ENCODE data around the gene TRAF6. TPM values are rescaled to one million over a fixed set of nuclear protein-coding genes. Genes with fewer than 3 reads are reported as not detected.

The TRAF6 gene
- total and polyA plus RNA-seq, 9 of the 15 experiments (the other 6 are each of a cell fraction or from before 2014, with no cell fraction given): 2.0 to 13.1 (median 8.2) TPM

DNA sequence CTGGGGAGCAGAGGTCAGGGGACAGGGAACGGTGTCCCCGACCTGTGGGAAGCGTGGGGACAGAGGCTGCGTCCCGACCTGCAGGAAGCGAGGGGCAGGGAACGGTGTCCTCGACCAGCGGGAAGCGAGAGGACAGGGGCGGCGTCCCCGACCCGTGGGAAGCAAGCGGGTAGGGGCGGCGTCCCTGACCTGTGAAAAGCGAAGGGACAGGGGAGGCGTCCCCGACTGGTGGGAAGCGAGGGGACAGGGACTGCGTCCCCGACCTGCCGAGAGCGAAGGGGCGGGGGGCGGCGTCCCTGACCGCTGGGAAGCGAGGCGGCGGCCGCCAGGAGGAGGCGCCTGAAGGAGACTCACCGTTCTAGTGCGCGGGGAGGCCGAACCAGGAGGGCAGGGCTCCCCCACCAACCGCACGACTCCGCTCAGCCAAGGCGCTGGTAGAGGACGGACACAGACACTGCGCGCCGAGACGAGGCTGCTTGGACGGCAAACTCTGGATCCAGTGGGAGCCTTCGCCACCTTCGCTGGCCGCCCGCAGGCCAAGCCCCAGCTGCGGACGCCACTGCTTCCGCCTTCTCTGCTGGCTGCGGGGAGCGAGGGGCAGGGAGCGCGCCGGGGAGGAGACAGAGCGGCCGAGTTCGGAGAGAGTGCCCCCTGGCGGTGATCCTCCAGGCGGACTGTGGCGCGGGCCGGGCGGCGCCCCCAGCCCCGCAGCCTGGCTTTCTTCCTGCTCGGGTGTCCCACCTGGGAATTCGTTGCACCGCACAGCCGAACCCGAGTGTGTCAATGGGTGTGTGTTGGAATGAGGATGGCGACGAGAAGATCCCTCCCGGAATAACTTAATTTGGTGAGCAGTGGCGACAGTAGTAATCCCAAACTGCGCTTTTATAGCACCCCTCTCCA lies at the start of gene TRAF6 (continued):
- TF ChIP-seq FOXK1 (CRISPR knock-in tag; IDR thresholded peaks at IDR 0.05; ENCODE audit: borderline replicate concordance) (no peak), POLR2B (IDR thresholded peaks at IDR 0.05; ENCODE audit: low read depth, partially characterized antibody) (peak; percentile 91), ETV1 (tag; conservative IDR thresholded peaks at IDR 0.05; ENCODE audit: low read depth) (peak; percentile 66), ZNF143 (CRISPR knock-in tag; IDR thresholded peaks at IDR 0.05) (peak; percentile 51; the same call in 1 of the 2 replicates), ZNF24 (IDR thresholded peaks at IDR 0.05) (peak; percentile 47; the same call in 1 of the 2 replicates), TAF9B (IDR thresholded peaks at IDR 0.05; ENCODE audit: partially characterized antibody) (peak; percentile 85), CHD1 (IDR thresholded peaks at IDR 0.05; ENCODE audit: low read length) (peak; percentile 67), ZBTB17 (CRISPR knock-in tag; IDR thresholded peaks at IDR 0.05) (peak; percentile 67; the same call in 1 of the 2 replicates), ZBTB8A (IDR thresholded peaks at IDR 0.05; ENCODE audit: partially characterized antibody) (no peak), HMG20B (CRISPR knock-in tag; IDR thresholded peaks at IDR 0.05) (no peak), CBFB (CRISPR knock-in tag; IDR thresholded peaks at IDR 0.05) (peak; percentile 93), NR3C1 (CRISPR knock-in tag; IDR thresholded peaks at IDR 0.05) (peak; percentile 43; the same call in 1 of the 2 replicates), DPF2 (IDR thresholded peaks at IDR 0.05) (peak; percentile 24; the same call in 1 of the 2 replicates), TAF15 (IDR thresholded peaks at IDR 0.05; ENCODE audit: low read depth, low read length) (no peak), BRD9 (IDR thresholded peaks at IDR 0.05; ENCODE audit: low read depth, partially characterized antibody) (peak; percentile 30), EP400 (IDR thresholded peaks at IDR 0.05) (peak; percentile 90)
- TF ChIP-seq, protein P1, sequence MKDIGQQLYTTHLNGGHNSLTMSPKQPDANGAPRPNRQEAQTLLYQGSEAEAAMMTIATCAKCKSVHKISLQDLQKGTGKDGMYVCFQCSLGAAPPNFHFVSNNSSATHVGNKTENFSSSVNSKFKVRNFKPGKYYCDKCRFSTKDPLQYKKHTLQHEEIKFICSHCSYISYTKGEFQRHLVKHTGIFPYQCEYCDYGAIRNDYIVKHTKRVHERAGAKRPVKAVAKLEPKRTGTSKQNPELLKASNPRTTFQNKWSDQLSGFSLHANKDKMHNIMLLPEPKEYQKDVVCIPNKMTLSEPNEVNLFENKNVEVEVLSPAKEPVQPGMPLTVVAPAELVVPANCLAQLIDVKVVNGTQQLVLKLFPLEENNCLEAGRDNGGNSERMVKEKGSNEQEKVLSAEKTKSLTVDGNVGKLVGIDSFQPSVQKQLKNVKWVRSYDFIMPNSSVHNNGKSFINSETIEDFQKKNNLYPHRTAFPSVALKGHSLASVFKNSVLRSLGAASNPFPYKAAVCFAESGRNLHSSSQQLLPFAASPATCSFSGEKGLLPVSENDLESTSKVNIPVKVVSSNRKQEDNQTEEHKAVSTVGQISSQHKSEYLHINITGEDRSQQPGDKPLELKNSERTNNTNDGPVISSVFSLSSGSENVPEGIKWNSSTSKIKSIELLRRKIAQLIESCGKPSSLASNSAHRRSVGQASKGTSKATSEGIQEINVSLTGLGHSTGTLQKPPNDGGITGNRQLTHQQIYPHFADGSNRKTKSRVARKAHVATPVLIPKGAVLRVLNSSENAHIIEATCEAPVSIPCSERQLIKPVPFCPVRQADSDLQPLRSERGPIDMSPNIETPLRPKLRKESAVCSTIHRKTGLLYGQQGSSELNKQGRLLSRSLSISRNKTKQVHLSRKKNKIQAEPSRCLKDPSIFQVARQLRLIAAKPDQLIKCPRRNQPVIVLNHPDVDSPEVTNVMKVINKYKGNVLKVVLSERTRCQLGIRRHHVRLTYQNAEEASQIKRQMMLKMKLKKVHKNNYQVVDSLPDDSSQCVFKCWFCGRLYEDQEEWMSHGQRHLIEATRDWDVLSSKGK (CRISPR knock-in tag; IDR thresholded peaks at IDR 0.05): no peak
- TF ChIP-seq, protein P2, sequence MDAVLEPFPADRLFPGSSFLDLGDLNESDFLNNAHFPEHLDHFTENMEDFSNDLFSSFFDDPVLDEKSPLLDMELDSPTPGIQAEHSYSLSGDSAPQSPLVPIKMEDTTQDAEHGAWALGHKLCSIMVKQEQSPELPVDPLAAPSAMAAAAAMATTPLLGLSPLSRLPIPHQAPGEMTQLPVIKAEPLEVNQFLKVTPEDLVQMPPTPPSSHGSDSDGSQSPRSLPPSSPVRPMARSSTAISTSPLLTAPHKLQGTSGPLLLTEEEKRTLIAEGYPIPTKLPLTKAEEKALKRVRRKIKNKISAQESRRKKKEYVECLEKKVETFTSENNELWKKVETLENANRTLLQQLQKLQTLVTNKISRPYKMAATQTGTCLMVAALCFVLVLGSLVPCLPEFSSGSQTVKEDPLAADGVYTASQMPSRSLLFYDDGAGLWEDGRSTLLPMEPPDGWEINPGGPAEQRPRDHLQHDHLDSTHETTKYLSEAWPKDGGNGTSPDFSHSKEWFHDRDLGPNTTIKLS (IDR thresholded peaks at IDR 0.05; ENCODE audit: borderline replicate concordance, low read depth): peak; percentile 79; the same call in 1 of the 2 replicates
- TF ChIP-seq, protein P3, sequence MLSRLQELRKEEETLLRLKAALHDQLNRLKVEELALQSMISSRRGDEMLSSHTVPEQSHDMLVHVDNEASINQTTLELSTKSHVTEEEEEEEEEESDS (CRISPR knock-in tag; IDR thresholded peaks at IDR 0.05): no peak
- TF ChIP-seq, protein P4, sequence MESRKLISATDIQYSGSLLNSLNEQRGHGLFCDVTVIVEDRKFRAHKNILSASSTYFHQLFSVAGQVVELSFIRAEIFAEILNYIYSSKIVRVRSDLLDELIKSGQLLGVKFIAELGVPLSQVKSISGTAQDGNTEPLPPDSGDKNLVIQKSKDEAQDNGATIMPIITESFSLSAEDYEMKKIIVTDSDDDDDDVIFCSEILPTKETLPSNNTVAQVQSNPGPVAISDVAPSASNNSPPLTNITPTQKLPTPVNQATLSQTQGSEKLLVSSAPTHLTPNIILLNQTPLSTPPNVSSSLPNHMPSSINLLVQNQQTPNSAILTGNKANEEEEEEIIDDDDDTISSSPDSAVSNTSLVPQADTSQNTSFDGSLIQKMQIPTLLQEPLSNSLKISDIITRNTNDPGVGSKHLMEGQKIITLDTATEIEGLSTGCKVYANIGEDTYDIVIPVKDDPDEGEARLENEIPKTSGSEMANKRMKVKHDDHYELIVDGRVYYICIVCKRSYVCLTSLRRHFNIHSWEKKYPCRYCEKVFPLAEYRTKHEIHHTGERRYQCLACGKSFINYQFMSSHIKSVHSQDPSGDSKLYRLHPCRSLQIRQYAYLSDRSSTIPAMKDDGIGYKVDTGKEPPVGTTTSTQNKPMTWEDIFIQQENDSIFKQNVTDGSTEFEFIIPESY (CRISPR knock-in tag; IDR thresholded peaks at IDR 0.05): no peak
